ENCODE data around the gene FAM114A2.

- TF ChIP-seq CTCF (IDR thresholded peaks at IDR 0.05; ENCODE audit: poor library complexity, severe bottlenecking) (no peak), MXI1 (conservative IDR thresholded peaks at IDR 0.05; ENCODE audit: poor library complexity, severe bottlenecking) (no peak), SMC3 (conservative IDR thresholded peaks at IDR 0.05; ENCODE audit: poor library complexity) (no peak)
These were observed 8.6 kb upstream of the FAM114A2 start for GRCh38 chr5:154047324-154047723.
